ENCODE data around the gene SYNPO2. TPM values are rescaled to one million over a fixed set of nuclear protein-coding genes. Genes with fewer than 3 reads are reported as not detected.

The SYNPO2 gene
- total and polyA plus RNA-seq, 2 of the 13 experiments (the other 11 are each of a cell fraction or from before 2014, with no cell fraction given), result not detected

- POLR2A ChIA-PET, result no interaction called here
- no peak for TF ChIP-seq PCBP1 (IDR thresholded peaks at IDR 0.05; ENCODE audit: borderline replicate concordance, low read depth, low read length)
- no peak for TF ChIP-seq TEAD3 (CRISPR knock-in tag; optimal IDR thresholded peaks at IDR 0.05; ENCODE audit: borderline replicate concordance)
- TF ChIP-seq ZSCAN12 (CRISPR knock-in tag; IDR thresholded peaks at IDR 0.05), result no peak
- no peak for TF ChIP-seq EZH2 (conservative IDR thresholded peaks at IDR 0.05; ENCODE audit: low read depth, low read length)
- TF ChIP-seq ZNF124 (CRISPR knock-in tag; IDR thresholded peaks at IDR 0.05), result no peak
- TF ChIP-seq GFI1 (CRISPR knock-in tag; IDR thresholded peaks at IDR 0.05; ENCODE audit: borderline replicate concordance), result no peak
- TF ChIP-seq ZNF441 (CRISPR knock-in tag; IDR thresholded peaks at IDR 0.05; ENCODE audit: borderline replicate concordance), result no peak
- TF ChIP-seq SYNCRIP (IDR thresholded peaks at IDR 0.05; ENCODE audit: insufficient read depth, low read depth, low read length), result no peak
- TF ChIP-seq ZBTB21 (CRISPR knock-in tag; IDR thresholded peaks at IDR 0.05), result no peak
- TF ChIP-seq LBX2 (CRISPR knock-in tag; IDR thresholded peaks at IDR 0.05; ENCODE audit: borderline replicate concordance), result no peak
- no peak for TF ChIP-seq RBAK (CRISPR knock-in tag; IDR thresholded peaks at IDR 0.05)
- no TSS peak for BruUV-seq (replicated peaks)
- Histone ChIP-seq H4K20me1 (ENCODE audit: insufficient read depth, low read length) (no peaks in the 10 kb centered on the region), H3K9me3 (ENCODE audit: low read length) (no peaks in the 10 kb centered on the region), H3K36me3 (replicated peaks in 1 of 2; ENCODE audit: control insufficient read depth in 1 of 2, insufficient read depth in 2 of 2, low read length in 2 of 2) (no peaks in the 10 kb centered on the region), H3K27ac (ENCODE audit: extremely low read length, insufficient read depth, low read length) (no peak overlapping the region), H3K9ac (ENCODE audit: insufficient read depth, low read depth, low read length) (no peak overlapping the region), H3K79me2 (ENCODE audit: insufficient read depth, low read length) (no peaks in the 10 kb centered on the region), H3K27me3 (ENCODE audit: control insufficient read depth in 1 of 2, insufficient read depth in 2 of 2, low read length in 2 of 2) (no peaks in the 10 kb centered on the region), H3K4me3 (replicated peaks in 1 of 3; ENCODE audit: insufficient read depth in 1 of 3, low read depth in 2 of 3, low read length in 3 of 3) (no peak overlapping the region), H2AFZ (ENCODE audit: low read length) (no peak overlapping the region), H3K4me2 (ENCODE audit: low read depth, low read length) (no peak overlapping the region), H3K4me1 (ENCODE audit: insufficient read depth, low read length) (peaks cover 13% of the 10 kb centered on the region)
- FAIRE-seq (no peak), DNase-seq (ENCODE audit: low spot score) (no peak), ATAC-seq (no peak)
- WGBS (ENCODE audit: low lambda C conversion rate), result 90% methylated on average over 4 of the region's 4 CpGs
- in situ Hi-C loops (cut with HindIII; ENCODE audit: extremely low pct_ligation_motif_present, low pct_unique_long_range_greater_than_20kb), result no loop called here
- CTCF ChIA-PET (ENCODE audit: low intra/inter-chr PET ratio, low total read pairs), result no interaction called here
- intact Hi-C loops (cut with micrococcal nuclease; ENCODE audit: unreplicated experiment), result no loop called here
These were observed 216.1 kb downstream of the SYNPO2 start for GRCh38 chr4:119104644-119105273.

All from HepG2 (cell line).